Measurements from ENCODE around the gene CCDC183.
A peak's percentile ranks its signal among the peaks of the same experiment; 100 is the strongest.
"Not testable (repeated sequence)": the region's sequence is repeated elsewhere in the genome, so short reads cannot be mapped to it uniquely, and the experiment has no call there.

Gene CCDC183

DNA sequence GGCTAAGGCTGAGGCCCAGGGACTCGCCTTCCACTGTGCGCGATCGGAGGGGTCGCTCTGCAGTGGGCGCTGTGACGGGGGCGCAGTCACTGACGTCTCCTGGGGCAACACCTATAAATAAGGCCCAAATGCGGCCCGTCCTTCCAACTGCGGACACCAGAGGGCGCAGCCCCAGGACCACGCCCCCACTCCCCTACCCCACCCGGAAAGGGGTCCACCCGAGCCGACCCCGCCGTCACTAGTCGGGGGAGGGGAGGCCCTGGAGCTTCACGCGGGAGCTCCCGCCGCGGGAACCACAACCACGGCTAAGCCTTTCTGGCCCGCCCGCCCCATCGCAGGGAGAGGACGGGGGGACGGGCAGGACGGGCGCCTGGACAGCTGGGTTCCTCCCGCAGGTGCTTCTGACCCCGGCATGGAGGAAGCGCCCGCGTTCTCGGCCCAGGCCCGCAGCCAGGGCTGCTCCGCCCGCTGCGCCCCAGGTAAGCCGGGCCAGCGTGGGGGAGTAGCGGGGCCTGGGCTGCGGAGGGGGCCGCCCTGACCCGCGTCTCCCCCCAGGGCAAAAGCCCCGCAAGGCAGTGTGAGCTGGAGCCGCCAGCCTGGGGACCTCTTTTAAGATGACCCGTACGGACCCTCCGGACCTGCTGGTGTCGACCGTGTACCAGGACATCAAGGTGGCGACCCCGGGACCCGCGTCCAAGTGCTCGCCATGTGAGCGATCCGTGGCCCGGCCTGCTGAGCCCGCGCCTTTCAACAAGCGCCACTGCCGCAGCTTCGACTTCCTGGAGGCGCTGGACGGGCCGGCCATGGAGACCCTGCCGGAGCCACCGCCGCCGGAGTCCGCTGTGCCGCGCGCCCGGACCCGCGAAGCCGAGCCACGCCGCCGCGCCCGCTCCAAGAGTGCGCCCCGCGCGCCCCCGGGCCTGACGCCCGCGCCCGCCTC, 47.9 kb downstream of the CCDC183 start:
- not testable (repeated sequence) for H3K4me3 ChIP-seq (ENCODE audit: insufficient read depth, low read depth, low read length, poor library complexity, severe bottlenecking); H3K27ac ChIP-seq (ENCODE audit: insufficient read depth, low read length, poor library complexity, severe bottlenecking); H3K9me3 ChIP-seq (ENCODE audit: control insufficient read depth, low read length); H3K36me3 ChIP-seq (ENCODE audit: control insufficient read depth, insufficient read depth, low read length)
- Histone ChIP-seq H3K4me1 (ENCODE audit: control insufficient read depth, insufficient read depth, low read length, poor library complexity, severe bottlenecking) (peaks cover 41% of the 10 kb centered on the region), H3K27me3 (replicated peaks; ENCODE audit: control insufficient read depth, insufficient read depth, low read length, poor library complexity, severe bottlenecking) (peaks cover 32% of the 10 kb centered on the region)
- DNase-seq: peak; percentile 30 to 38 (median 37)

DNA sequence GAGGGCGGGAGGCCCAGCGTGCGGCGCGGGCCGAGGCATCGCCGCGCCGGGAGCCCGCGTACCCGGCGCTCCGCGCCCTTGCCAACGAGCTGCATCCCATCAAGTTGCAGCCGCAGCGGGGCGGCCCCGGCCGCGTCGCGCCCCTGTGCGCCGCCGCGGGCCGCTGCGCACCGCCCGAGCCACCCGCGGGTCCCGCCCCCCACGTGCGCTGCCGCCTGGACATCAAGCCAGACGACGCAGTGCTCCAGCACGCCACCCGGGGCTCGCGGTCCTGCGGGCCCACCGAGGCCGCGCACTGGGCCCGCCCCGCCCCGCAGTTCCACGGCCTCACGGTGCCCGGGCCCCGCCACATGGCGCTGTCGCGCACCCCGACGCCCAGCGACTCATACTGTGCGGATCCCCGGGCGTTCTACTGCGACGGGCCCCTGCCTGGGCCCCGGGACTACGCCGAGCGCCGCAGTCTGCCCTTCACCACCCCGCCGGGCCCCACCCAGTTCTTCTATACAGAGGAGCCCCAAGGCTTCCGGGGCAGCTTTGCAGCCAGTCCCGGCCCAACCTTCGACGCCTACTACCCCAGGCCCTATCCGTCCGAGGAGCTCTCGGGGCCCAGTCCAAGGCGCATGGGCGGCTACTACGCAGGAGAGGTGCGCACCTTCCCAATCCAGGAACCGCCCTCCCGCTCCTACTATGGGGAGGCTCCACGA, 48.8 kb downstream of the CCDC183 start:
- Histone ChIP-seq H3K27ac (ENCODE audit: insufficient read depth, low read length, poor library complexity, severe bottlenecking) (no peak overlapping the region), H3K4me3 (ENCODE audit: insufficient read depth, low read depth, low read length, poor library complexity, severe bottlenecking) (no peak overlapping the region), H3K27me3 (replicated peaks; ENCODE audit: control insufficient read depth, insufficient read depth, low read length, poor library complexity, severe bottlenecking) (peaks cover 32% of the 10 kb centered on the region), H3K9me3 (ENCODE audit: control insufficient read depth, low read length) (no peaks in the 10 kb centered on the region), H3K36me3 (ENCODE audit: control insufficient read depth, insufficient read depth, low read length) (no peaks in the 10 kb centered on the region), H3K4me1 (ENCODE audit: control insufficient read depth, insufficient read depth, low read length, poor library complexity, severe bottlenecking) (peaks cover 45% of the 10 kb centered on the region)
- DNase-seq: no peak

DNA sequence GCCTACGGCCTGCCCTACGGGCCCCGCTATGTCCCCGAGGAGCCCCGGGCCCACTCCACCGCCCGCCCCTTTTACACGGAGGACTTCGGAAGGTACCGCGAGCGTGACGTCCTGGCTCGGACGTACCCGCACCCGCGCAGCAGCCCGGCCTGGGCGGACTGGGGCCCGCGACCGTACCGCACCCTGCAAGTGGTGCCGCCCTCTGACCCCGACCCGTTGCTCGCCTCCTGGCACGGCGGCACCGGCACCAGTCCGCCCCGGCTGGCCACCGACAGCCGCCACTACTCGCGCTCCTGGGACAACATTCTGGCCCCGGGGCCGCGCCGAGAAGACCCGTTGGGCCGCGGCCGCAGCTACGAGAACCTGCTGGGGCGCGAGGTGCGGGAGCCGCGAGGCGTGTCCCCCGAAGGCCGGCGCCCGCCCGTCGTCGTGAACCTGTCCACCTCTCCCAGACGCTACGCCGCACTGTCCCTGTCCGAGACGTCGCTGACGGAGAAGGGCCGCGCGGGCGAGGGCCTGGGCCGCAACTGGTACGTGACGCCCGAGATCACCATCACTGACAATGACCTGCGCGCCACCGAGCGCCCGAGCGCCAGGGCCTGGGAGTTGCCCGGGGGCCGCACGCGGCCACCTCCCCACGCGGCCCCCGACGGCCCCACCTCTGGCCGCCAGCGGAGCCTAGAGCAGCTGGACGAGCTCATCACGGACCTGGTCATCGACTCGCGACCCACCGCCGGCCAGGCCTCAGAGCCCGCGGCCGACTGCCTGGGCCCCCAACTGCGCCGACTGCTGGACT, 49.5 kb downstream of the CCDC183 start:
- H3K27me3 ChIP-seq (replicated peaks; ENCODE audit: control insufficient read depth, insufficient read depth, low read length, poor library complexity, severe bottlenecking): peaks cover 32% of the 10 kb centered on the region
- peaks cover 49% of the 10 kb centered on the region for H3K4me1 ChIP-seq (ENCODE audit: control insufficient read depth, insufficient read depth, low read length, poor library complexity, severe bottlenecking)
- H3K4me3 ChIP-seq (ENCODE audit: insufficient read depth, low read depth, low read length, poor library complexity, severe bottlenecking): no peak overlapping the region
- no peaks in the 10 kb centered on the region for H3K9me3 ChIP-seq (ENCODE audit: control insufficient read depth, low read length)
- H3K36me3 ChIP-seq (ENCODE audit: control insufficient read depth, insufficient read depth, low read length): no peaks in the 10 kb centered on the region
- no peak for DNase-seq
- H3K27ac ChIP-seq (ENCODE audit: insufficient read depth, low read length, poor library complexity, severe bottlenecking): no peak overlapping the region

DNA sequence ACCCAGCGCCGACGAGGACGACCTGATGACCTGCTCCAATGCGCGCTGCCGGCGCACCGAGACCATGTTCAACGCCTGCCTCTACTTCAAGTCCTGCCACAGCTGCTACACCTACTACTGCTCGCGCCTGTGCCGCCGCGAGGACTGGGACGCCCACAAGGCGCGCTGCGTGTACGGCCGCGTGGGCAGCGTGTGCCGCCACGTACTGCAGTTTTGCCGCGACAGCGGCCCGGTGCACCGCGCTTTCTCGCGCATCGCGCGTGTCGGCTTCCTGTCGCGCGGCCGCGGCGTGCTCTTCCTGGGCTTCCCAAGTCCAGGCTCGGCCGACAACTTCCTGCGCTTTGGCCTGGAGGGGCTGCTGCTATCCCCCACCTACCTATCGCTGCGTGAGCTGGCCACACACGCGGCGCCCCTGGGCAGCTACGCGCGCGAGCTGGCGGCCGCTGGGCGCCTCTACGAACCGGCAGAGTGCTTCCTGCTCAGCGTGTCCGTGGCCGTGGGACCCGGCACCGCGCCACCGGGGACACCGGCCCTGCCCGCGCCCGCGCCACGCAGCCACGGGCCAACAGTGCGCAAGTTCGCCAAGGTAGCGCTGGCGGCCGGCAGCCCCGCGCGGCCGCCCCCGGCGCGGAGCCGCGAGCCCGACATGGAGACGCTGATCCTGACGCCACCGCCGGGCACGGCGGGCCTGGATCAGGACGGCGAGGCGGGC, 50.4 kb downstream of the CCDC183 start:
- no peaks in the 10 kb centered on the region for H3K9me3 ChIP-seq (ENCODE audit: control insufficient read depth, low read length)
- DNase-seq: no peak
- peaks cover 32% of the 10 kb centered on the region for H3K27me3 ChIP-seq (replicated peaks; ENCODE audit: control insufficient read depth, insufficient read depth, low read length, poor library complexity, severe bottlenecking)
- H3K4me3 ChIP-seq (ENCODE audit: insufficient read depth, low read depth, low read length, poor library complexity, severe bottlenecking): no peak overlapping the region
- no peaks in the 10 kb centered on the region for H3K36me3 ChIP-seq (ENCODE audit: control insufficient read depth, insufficient read depth, low read length)
- peaks cover 49% of the 10 kb centered on the region for H3K4me1 ChIP-seq (ENCODE audit: control insufficient read depth, insufficient read depth, low read length, poor library complexity, severe bottlenecking)
- no peak overlapping the region for H3K27ac ChIP-seq (ENCODE audit: insufficient read depth, low read length, poor library complexity, severe bottlenecking)

DNA sequence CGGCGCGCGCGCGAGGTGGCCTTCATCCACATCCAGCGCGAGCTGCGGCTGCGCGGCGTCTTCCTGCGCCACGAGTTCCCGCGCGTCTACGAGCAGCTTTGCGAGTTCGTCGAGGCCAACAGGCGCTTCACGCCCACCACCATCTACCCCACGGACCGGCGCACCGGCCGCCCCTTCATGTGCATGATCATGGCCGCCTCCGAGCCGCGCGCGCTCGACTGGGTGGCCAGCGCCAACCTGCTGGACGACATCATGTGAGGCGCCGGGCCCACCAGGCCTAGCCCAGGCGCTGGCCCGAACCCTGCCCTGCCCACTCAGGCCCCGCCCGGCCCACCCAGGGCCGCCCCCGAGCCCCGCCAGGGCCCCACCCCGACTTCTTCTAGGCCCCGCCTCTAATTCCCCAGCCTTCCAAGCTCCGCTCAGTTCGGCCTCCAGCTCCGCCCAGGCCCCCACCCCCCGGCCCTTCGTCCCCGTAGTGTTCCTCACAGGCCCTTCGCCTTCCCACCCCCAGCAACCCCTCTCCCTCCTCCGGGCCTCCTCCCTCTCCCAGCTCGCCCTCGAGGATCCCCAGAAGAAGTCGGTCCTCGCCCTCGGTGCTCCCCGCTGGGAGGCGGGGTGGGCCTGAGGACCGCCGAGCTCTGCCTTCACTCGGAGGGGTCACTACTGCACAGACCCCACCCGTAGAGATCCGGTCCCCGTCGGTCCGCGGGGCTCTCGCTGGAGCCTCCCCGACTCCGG, 51.1 kb downstream of the CCDC183 start:
- no peak for DNase-seq
- Histone ChIP-seq H3K4me1 (ENCODE audit: control insufficient read depth, insufficient read depth, low read length, poor library complexity, severe bottlenecking) (peaks cover 45% of the 10 kb centered on the region), H3K27ac (ENCODE audit: insufficient read depth, low read length, poor library complexity, severe bottlenecking) (no peak overlapping the region), H3K36me3 (ENCODE audit: control insufficient read depth, insufficient read depth, low read length) (no peaks in the 10 kb centered on the region), H3K27me3 (replicated peaks; ENCODE audit: control insufficient read depth, insufficient read depth, low read length, poor library complexity, severe bottlenecking) (peaks cover 32% of the 10 kb centered on the region), H3K9me3 (ENCODE audit: control insufficient read depth, low read length) (no peaks in the 10 kb centered on the region), H3K4me3 (ENCODE audit: insufficient read depth, low read depth, low read length, poor library complexity, severe bottlenecking) (peak overlapping the region; percentile 71)

DNA sequence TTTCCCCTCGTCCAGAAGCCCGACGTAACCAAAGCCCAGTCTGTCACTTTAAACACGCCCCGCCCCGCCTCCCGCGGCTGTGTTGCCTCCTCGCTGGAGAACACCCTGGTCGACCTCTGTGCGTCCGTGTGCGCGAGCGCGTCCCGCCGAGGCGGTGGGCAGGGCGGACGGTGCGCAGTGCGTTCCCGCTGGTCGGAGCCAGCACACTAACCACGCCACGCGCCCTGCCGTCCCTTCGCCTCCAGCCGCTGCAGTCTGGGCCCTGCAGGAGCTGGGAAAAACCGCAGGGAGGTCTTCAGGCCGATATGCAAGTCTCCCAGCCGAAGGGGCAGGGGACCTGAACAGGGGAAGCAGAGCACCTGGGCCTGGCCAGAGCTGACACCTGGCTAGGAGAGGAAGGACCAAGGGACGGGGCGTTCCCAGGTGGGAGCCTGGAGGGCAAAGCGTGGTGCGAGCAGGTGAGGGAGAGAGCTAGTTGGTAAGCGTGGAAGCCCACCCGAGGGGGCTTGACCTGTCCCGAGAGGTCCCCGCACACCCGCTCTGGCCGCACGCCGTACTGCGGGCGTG, 51.8 kb downstream of the CCDC183 start:
- no peaks in the 10 kb centered on the region for H3K9me3 ChIP-seq (ENCODE audit: control insufficient read depth, low read length)
- no peaks in the 10 kb centered on the region for H3K36me3 ChIP-seq (ENCODE audit: control insufficient read depth, insufficient read depth, low read length)
- peak overlapping the region; percentile 71 for H3K4me3 ChIP-seq (ENCODE audit: insufficient read depth, low read depth, low read length, poor library complexity, severe bottlenecking)
- peaks cover 32% of the 10 kb centered on the region for H3K27me3 ChIP-seq (replicated peaks; ENCODE audit: control insufficient read depth, insufficient read depth, low read length, poor library complexity, severe bottlenecking)
- peak; percentile 49 to 58 (median 57) for DNase-seq
- no peak overlapping the region for H3K27ac ChIP-seq (ENCODE audit: insufficient read depth, low read length, poor library complexity, severe bottlenecking)
- H3K4me1 ChIP-seq (ENCODE audit: control insufficient read depth, insufficient read depth, low read length, poor library complexity, severe bottlenecking): peaks cover 45% of the 10 kb centered on the region

DNA sequence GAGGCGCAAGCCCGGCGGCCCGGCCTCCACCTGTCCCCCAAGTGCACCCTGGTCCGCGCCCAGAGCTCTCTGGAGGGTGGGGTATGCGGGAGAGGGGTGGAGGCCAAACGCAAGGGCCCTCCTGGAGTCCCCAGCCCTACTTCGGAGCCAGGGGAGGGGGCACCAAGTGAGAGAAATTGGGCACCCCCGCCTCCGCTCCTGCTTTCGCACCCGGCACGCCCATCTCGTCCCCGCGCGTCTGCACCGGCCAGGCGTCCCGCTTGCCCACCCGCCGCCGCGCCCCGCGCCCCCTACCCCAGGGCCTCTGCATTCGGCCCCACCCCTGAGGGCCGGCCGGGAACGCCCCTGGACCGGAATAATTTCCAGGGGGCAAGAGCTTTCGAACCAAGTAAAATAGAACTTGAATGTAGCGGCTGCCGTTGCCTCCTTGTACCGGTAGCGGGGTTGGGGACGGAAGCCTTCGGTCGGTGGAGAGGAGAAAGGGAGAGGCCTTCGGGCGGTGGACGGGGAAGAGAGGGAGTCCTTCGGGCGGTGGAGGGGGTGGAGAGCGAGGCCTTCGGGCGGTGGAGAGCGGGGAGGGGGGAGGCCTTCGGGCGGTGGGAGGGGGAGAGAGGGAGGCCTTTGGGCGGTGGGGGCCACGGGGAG, 52.4 kb downstream of the CCDC183 start:
- DNase-seq: no peak
- H3K4me3 ChIP-seq (ENCODE audit: insufficient read depth, low read depth, low read length, poor library complexity, severe bottlenecking): peak overlapping the region; percentile 71
- no peaks in the 10 kb centered on the region for H3K9me3 ChIP-seq (ENCODE audit: control insufficient read depth, low read length)
- H3K27ac ChIP-seq (ENCODE audit: insufficient read depth, low read length, poor library complexity, severe bottlenecking): peak overlapping the region; percentile 56
- no peaks in the 10 kb centered on the region for H3K36me3 ChIP-seq (ENCODE audit: control insufficient read depth, insufficient read depth, low read length)
- H3K27me3 ChIP-seq (replicated peaks; ENCODE audit: control insufficient read depth, insufficient read depth, low read length, poor library complexity, severe bottlenecking): peaks cover 32% of the 10 kb centered on the region
- peaks cover 42% of the 10 kb centered on the region for H3K4me1 ChIP-seq (ENCODE audit: control insufficient read depth, insufficient read depth, low read length, poor library complexity, severe bottlenecking)

DNA sequence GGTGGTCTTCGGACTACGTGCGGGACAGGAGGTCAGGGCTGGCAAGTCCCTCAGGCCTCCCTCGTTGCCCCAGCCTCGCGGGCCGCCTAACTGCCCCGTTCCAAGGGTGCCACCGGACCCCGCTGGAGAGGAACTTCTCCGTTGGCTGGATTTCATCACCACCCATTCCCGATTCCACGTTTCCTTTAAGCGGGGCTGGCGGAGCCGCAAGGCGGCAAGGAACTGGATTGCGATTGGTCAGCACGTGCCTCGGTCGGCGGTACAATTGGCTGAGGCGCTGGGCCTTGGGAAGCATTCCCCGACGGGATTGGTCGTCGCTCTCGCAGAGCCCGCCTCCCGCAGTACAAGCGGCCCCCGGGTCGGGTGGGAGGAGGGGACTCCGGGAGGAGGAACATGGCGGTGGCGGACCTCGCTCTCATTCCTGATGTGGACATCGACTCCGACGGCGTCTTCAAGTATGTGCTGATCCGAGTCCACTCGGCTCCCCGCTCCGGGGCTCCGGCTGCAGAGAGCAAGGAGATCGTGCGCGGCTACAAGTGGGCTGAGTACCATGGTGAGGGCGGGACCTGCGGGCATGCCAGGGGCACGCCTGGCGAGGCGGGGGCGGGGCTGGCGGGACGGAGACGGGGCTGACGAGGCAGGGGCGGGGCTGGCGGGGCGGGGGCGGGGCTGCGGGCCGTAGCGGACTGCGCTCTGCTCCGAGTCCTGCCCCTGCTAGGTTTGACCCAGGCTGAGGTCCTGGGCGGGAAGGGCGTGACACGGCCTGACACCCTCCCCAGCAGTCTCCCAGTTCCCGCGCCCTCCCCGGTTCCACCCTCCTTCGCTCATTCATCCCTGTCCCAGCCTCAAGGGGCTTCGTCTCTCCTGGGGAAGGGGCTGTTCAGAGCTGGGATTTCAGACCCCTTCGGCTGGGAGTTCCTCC, 53.2 kb downstream of the CCDC183 start, which contains the start of gene PHPT1:
PHPT1 (plus strand) TSS at position 372 of the 922 bp plus-strand sequence; CDS start at position 394, 22 bp downstream.
- no peaks in the 10 kb centered on the region for H3K9me3 ChIP-seq (ENCODE audit: control insufficient read depth, low read length)
- H3K36me3 ChIP-seq (ENCODE audit: control insufficient read depth, insufficient read depth, low read length): no peaks in the 10 kb centered on the region
- peak; percentile 90 to 94 (median 93) for DNase-seq
- peaks cover 27% of the 10 kb centered on the region for H3K27me3 ChIP-seq (replicated peaks; ENCODE audit: control insufficient read depth, insufficient read depth, low read length, poor library complexity, severe bottlenecking)
- peak within 1 kb of the TSS; percentile 71 for H3K4me3 ChIP-seq (ENCODE audit: insufficient read depth, low read depth, low read length, poor library complexity, severe bottlenecking)
- H3K27ac ChIP-seq (ENCODE audit: insufficient read depth, low read length, poor library complexity, severe bottlenecking): peak within 1 kb of the TSS; percentile 56
- peaks cover 35% of the 10 kb centered on the region for H3K4me1 ChIP-seq (ENCODE audit: control insufficient read depth, insufficient read depth, low read length, poor library complexity, severe bottlenecking)
